D721Med (cell line): ENCODE results near the gene SAG.
A peak's percentile ranks its signal among the peaks of the same experiment; 100 is the strongest.

Source experiments
- DNase-seq: peaks from one replicate; pipeline ENCODE4 v3.0.0; 2011; ENCODE audit warnings: low spot score; ENCODE audit not compliant: insufficient read length
- FAIRE-seq: peaks from 2 replicates; lab custom pipeline; 2011; peaks lifted over from hg19 to GRCh38; lab: Jason Lieb, UNC
- CTCF ChIP-seq: IDR thresholded peaks from 2 replicates; pipeline ENCODE4 v1.5.1; 2012; ENCODE audit warnings: mild to moderate bottlenecking, control low read depth; ENCODE audit not compliant: insufficient read depth; ENCODE audit errors: missing control alignments

Gene SAG

GRCh38 chr2:233353769-233354499 lies 46.3 kb downstream of the SAG start, which contains the start of gene DGKD:
Gene DGKD, plus strand, starts transcription at chr2:233354494. Its CDS starts 25 bp downstream, at chr2:233354519.
- DNase-seq (peak; percentile 61), FAIRE-seq (no peak)
- TF ChIP-seq CTCF = peak; percentile 23

GRCh38 chr2:233354500-233354924 lies 46.9 kb downstream of the SAG start:
- no peak for FAIRE-seq
- no peak for TF ChIP-seq CTCF
- DNase-seq = no peak

GRCh38 chr2:233354971-233355574 lies 47.5 kb downstream of the SAG start:
- no peak for DNase-seq
- FAIRE-seq = no peak
- TF ChIP-seq CTCF = no peak

- TF ChIP-seq CTCF = no peak
- FAIRE-seq = no peak
- DNase-seq = no peak
Observed at GRCh38 chr2:233355916-233356315, 48.3 kb downstream of the SAG start.

GRCh38 chr2:233356546-233357308 lies 49.1 kb downstream of the SAG start:
- TF ChIP-seq CTCF = no peak
- DNase-seq = no peak
- FAIRE-seq = no peak

- FAIRE-seq = no peak
Observed at GRCh38 chr2:233358335-233358734, 50.7 kb downstream of the SAG start.

More at GRCh38 chr2:233358335-233358734, 50.7 kb downstream of the SAG start:
- DNase-seq = no peak
- no peak for TF ChIP-seq CTCF
